A673 (cell line): Measurements from ENCODE around the gene RIF1.

Experiments
- EZH2 ChIP-seq: fragments of 200-600 bp; sonication (generic); IDR thresholded peaks from 2 replicates; pipeline ENCODE4 v1.6.1; 2017; ENCODE audit warnings: borderline replicate concordance, low read depth, mild to moderate bottlenecking, mixed read lengths, antibody characterized with exemption, low read length; ENCODE audit not compliant: poor library complexity, severe bottlenecking
- TF ChIP-seq, protein P1 (sequence below): fragments of 300-800, 200-600 bp; sonication (generic); conservative IDR thresholded peaks from 2 replicates; pipeline ENCODE4 v1.5.1; 2017; ENCODE audit warnings: low read depth, mild to moderate bottlenecking, antibody characterized with exemption, low read length, moderate library complexity, mixed read lengths

DNA sequence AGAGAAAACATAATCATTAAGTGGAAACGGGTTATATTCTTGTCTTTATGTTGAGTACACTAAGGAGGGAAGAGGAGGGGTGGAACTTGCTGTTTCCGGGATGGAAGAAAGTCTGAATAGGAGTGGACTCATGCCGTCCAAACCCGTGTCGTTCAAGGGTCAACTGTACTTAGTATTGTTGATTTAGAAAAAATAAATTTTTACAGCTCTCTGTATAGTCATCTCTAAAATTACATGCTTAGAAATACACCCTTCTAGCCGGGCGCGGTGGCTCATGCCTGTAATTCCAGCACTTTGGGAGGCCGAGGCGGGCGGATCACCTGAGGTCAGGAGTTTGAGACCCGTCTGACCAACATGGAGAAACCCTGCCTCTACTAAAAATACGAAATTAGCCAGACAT is 29.4 kb downstream of the RIF1 start:
- TF ChIP-seq, protein P1, sequence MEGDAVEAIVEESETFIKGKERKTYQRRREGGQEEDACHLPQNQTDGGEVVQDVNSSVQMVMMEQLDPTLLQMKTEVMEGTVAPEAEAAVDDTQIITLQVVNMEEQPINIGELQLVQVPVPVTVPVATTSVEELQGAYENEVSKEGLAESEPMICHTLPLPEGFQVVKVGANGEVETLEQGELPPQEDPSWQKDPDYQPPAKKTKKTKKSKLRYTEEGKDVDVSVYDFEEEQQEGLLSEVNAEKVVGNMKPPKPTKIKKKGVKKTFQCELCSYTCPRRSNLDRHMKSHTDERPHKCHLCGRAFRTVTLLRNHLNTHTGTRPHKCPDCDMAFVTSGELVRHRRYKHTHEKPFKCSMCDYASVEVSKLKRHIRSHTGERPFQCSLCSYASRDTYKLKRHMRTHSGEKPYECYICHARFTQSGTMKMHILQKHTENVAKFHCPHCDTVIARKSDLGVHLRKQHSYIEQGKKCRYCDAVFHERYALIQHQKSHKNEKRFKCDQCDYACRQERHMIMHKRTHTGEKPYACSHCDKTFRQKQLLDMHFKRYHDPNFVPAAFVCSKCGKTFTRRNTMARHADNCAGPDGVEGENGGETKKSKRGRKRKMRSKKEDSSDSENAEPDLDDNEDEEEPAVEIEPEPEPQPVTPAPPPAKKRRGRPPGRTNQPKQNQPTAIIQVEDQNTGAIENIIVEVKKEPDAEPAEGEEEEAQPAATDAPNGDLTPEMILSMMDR = no peak
- TF ChIP-seq EZH2 = no peak
